Breast epithelium (tissue), 4 donors: ENCODE measurements around the gene SYNRG. TPM values are rescaled to one million over a fixed set of nuclear protein-coding genes. Genes with fewer than 3 reads are reported as not detected.

ENCODE experiments used
- DNase-seq, 2 donors: peaks; one replicate each; pipeline ENCODE4 v3.0.0-alpha.2; 2019; ENCODE audit warnings: low spot score in 2 of 2
- H3K27ac ChIP-seq, 2 donors: fragments of 200-600 bp; sonication (generic) in 1 of 2; one replicate each; pipeline ENCODE4 v1.5.1; 2016 to 2019; ENCODE audit warnings: mild to moderate bottlenecking in 1 of 2
- H3K27me3 ChIP-seq, 2 donors: fragments of 200-600 bp; sonication (generic) in 1 of 2; one replicate each; pipeline versions ENCODE4 v1.5.1 to v1.6.0; 2017 to 2019; ENCODE audit warnings: control low read depth in 1 of 2, mild to moderate bottlenecking in 1 of 2
- H3K36me3 ChIP-seq: fragments of 200-600 bp; one replicate; pipeline ENCODE4 v1.5.1; 2019
- H3K4me1 ChIP-seq, 2 donors: fragments of 200-600 bp; sonication (generic); one replicate each; pipeline ENCODE4 v1.5.1; 2016 to 2019; ENCODE audit warnings: control low read depth in 1 of 2
- H3K4me3 ChIP-seq, 3 donors: fragments of 200-600 bp; sonication (generic); 1 replicate in 2 of 3; 2 replicates in 1 of 3; pipeline ENCODE4 v1.5.1; 2016 to 2019; ENCODE audit warnings: mild to moderate bottlenecking in 3 of 3, moderate library complexity in 2 of 3
- H3K9me3 ChIP-seq, 2 donors: fragments of 200-600 bp; sonication (generic) in 1 of 2; one replicate each; pipeline ENCODE4 v1.5.1; 2016 to 2019; ENCODE audit warnings: control low read depth in 1 of 2
- POLR2A ChIP-seq: fragments of 450-650 bp; IDR thresholded peaks from one replicate; pipeline ENCODE4 v1.6.1; 2016; ENCODE audit warnings: antibody characterized with exemption, mild to moderate bottlenecking, moderate library complexity
- POLR2AphosphoS5 ChIP-seq, 3 donors: sonication (generic); formaldehyde crosslinking; IDR thresholded peaks; one replicate each; pipeline ENCODE4 v1.6.1; 2017; ENCODE audit warnings: antibody characterized with exemption in 3 of 3
- intact Hi-C: fragments of 100-400 bp; cut with DNase I; formaldehyde crosslinking; loops from one replicate; pipeline ENCODE4 v1.15.1; 2023; ENCODE audit warnings: low total_unique reads
- total RNA-seq, 3 donors: library from RNA; depleted of rRNA; stranded (reverse); fragments of >200 nt; gene quantifications; one replicate each; pipeline ENCODE4 v1.1.0, GENCODE V29; 2016
- TF ChIP-seq, protein P1 (sequence below), 3 donors: fragments of 450-650 bp; IDR thresholded peaks; one replicate each; pipeline ENCODE4 v1.5.1; 2016 to 2017; ENCODE audit warnings: antibody characterized with exemption in 3 of 3, mild to moderate bottlenecking in 3 of 3, moderate library complexity in 3 of 3

Gene SYNRG
- total RNA-seq, 3 donors from 2014 or later, result 20.2 to 38.2 (median 34.4) TPM

DNA sequence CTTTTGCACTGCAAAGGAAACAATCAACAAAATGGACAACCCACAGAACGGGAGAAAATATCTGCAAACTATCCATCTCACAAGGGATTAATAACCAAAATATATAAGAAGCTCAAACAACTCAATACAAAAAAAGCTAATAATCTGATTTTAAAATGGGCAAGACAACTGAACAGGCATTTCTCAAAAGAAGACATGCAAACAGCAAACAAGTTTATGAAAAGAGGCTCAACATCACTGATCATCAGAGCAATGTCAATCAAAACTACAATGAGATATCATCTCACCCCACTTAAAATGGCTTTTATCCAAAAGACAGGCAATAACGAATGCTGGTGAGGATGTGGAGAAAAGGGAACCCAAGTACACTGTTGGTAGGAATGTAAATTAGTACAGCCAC is 34.8 kb downstream of the SYNRG start:
- peaks cover 0 to 6% of the 10 kb centered on the region in 2 donors for H3K9me3 ChIP-seq

DNA sequence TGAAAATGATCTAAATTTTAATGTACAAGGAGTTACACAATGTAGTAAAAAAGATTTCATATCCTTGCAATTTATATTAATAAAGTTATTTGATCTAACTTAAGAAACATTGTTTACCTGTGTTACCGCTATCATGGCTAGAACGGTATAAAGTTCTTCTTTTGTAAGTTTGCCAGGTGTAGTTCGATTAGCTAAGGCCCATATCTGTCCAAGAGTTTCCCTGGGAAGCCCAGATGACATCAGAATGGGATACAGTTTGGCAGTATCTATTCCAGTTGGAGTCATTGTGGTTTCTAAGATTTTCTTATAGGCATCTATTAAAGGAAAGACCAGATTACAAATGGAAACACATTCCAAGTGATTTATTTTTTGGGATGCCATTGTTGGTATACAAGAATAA is 37.5 kb downstream of the SYNRG start:
- no peaks in the 10 kb centered on the region for H3K27me3 ChIP-seq
- no peak overlapping the region for H3K27ac ChIP-seq
- no peaks in the 10 kb centered on the region for H3K4me1 ChIP-seq
- peaks cover 0 to 6% of the 10 kb centered on the region in 2 donors for H3K9me3 ChIP-seq
- H3K36me3 ChIP-seq, result peaks cover 18% of the 10 kb centered on the region
- H3K4me3 ChIP-seq, result no peak overlapping the region
- TF ChIP-seq POLR2A, result no peak
- TF ChIP-seq, protein P1, sequence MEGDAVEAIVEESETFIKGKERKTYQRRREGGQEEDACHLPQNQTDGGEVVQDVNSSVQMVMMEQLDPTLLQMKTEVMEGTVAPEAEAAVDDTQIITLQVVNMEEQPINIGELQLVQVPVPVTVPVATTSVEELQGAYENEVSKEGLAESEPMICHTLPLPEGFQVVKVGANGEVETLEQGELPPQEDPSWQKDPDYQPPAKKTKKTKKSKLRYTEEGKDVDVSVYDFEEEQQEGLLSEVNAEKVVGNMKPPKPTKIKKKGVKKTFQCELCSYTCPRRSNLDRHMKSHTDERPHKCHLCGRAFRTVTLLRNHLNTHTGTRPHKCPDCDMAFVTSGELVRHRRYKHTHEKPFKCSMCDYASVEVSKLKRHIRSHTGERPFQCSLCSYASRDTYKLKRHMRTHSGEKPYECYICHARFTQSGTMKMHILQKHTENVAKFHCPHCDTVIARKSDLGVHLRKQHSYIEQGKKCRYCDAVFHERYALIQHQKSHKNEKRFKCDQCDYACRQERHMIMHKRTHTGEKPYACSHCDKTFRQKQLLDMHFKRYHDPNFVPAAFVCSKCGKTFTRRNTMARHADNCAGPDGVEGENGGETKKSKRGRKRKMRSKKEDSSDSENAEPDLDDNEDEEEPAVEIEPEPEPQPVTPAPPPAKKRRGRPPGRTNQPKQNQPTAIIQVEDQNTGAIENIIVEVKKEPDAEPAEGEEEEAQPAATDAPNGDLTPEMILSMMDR (IDR thresholded peaks at IDR 0.05), result no peak
- TF ChIP-seq POLR2AphosphoS5 (IDR thresholded peaks at IDR 0.05), result no peak
- DNase-seq, result no peak
- intact Hi-C loops, result no loop called here

More for the DNA sequence above, 34.8 kb downstream of the SYNRG start:
- Histone ChIP-seq H3K4me1 (no peaks in the 10 kb centered on the region), H3K27ac (no peak overlapping the region), H3K27me3 (no peaks in the 10 kb centered on the region), H3K36me3 (no peaks in the 10 kb centered on the region), H3K4me3 (no peak overlapping the region)
- intact Hi-C loops, result no loop called here
- DNase-seq, result no peak
- TF ChIP-seq, protein P1 (IDR thresholded peaks at IDR 0.05), result no peak

DNA sequence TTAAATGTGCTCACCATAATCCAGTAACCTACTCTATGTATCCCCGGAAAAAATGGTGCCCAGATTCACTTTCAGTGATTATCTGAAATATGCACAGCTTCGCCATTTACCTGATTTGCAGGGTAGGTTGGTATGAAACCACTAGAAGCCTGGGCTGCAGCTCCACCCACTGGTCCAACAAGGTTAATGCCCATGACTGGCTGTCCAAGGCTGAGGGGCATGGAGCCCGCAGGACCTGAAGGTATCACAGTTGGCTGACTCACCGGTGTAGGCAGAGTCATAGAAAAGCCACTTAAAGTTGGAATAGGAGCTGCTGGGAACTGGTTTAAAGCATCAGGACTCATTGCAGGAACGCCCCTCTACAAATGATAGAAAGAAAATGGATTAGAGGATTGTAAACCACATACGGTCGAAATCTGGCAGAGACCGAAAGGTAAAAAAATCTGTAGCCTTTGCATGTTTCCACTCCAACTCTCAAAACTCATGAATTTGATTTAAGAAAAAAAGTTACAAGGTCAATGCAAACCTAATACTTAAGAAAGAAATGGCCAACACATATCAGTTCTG is 38.6 kb downstream of the SYNRG start:
- intact Hi-C loops, result no loop called here
- no peaks in the 10 kb centered on the region for H3K27me3 ChIP-seq
- peak in 1 of 2 donors; percentile 45 for DNase-seq
- H3K4me3 ChIP-seq, result no peak overlapping the region
- no peaks in the 10 kb centered on the region for H3K4me1 ChIP-seq
- H3K27ac ChIP-seq, result no peak overlapping the region
- H3K9me3 ChIP-seq, result peaks cover 0 to 6% of the 10 kb centered on the region in 2 donors
- no peak for TF ChIP-seq POLR2AphosphoS5 (IDR thresholded peaks at IDR 0.05)
- TF ChIP-seq, protein P1 (IDR thresholded peaks at IDR 0.05), result peak in 2 of 3 donors; percentile 32 to 35
- peaks cover 20% of the 10 kb centered on the region for H3K36me3 ChIP-seq

DNA sequence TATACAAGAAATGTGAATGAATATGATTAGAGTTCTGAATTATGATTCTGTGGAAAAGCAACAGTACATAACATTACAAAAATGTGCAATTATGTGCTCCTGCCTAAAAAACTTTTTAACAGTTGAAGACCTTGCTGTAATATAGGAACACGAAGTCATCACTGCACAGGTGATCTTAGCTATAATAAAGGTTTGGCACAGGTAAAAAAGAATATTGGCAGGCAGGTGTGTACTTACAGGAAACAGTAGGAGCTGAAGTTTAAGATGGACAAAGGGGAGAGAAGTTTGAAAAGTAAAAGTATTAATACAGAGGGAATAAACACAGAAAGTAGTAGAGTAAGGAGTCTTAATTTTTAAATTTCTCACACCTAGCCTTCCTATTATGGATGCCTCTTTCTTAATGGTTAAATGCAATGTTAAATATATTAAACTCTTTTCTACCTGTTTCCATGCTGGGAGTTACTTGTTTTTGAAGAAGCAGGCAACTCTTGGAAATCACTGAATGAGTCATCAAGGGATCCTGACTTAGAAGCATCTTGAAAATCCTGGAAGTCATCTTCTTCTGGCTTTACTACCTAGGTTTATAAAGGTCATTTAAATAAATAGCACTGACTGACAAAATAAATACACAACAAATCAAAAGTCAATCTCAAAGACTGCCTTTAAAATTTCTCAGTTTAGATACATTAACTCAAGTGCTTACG is 40.7 kb downstream of the SYNRG start:
- Histone ChIP-seq H3K9me3 (no peaks in the 10 kb centered on the region), H3K4me1 (no peaks in the 10 kb centered on the region), H3K27me3 (no peaks in the 10 kb centered on the region), H3K27ac (no peak overlapping the region), H3K36me3 (peaks cover 20% of the 10 kb centered on the region), H3K4me3 (no peak overlapping the region)
- intact Hi-C loops, result no loop called here
- DNase-seq, result no peak
- TF ChIP-seq POLR2AphosphoS5 (IDR thresholded peaks at IDR 0.05), result no peak
- TF ChIP-seq POLR2A, result no peak
- TF ChIP-seq, protein P1 (IDR thresholded peaks at IDR 0.05), result no peak

DNA sequence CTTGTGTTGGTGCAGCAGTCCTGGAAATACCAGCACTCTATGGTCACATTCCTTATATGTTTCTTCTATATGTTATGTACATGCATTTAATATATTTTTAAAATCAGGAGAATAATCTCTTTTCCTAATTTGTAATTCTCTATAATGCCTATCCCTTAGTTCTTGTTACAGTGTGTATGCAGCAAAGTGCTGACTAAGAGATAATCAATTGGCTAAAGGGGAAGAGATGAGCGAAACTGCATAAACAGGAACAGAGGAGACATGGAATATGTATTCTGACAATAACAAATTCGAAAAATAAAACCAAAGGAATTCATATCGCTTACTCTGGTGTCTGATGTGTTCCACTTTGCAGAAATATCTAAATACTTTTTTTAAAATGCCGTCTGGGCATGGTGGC is 41.7 kb downstream of the SYNRG start:
- TF ChIP-seq POLR2AphosphoS5 (IDR thresholded peaks at IDR 0.05), result no peak
- H3K36me3 ChIP-seq, result peaks cover 20% of the 10 kb centered on the region
- H3K4me1 ChIP-seq, result no peaks in the 10 kb centered on the region
- no peak overlapping the region for H3K4me3 ChIP-seq
- no peak overlapping the region for H3K27ac ChIP-seq
- H3K27me3 ChIP-seq, result no peaks in the 10 kb centered on the region
- H3K9me3 ChIP-seq, result no peaks in the 10 kb centered on the region
- no peak for DNase-seq
- intact Hi-C loops, result no loop called here
